HepG2 (cell line): ENCODE results near the gene LSM8. TPM values are rescaled to one million over a fixed set of nuclear protein-coding genes. Genes with fewer than 3 reads are reported as not detected.

Source experiments
- ATAC-seq: fragments of 200-7000 bp; cut with Tn5 transposase; 3 replicates; pipeline ENCODE4 v1.9.1; 2020; ENCODE audit warnings: mild to moderate bottlenecking, moderate library complexity
- BruUV-seq: library from RNA; stranded (reverse); fragments of 400-500 nt; replicated peaks from 2 replicates; lab custom pipeline; 2021; lab: Mats Ljungman, UMichigan
- CTCF ChIA-PET: fragments of 300-600 bp; formaldehyde crosslinking; extraction: SDS; loops from one replicate; lab custom pipeline; 2021; ENCODE audit warnings: low total read pairs, inconsistent platforms, low intra/inter-chr PET ratio; lab: Yijun Ruan, JAX
- POLR2A ChIA-PET: fragments of 350-600 bp; sonication (Branson Sonifier 250); formaldehyde crosslinking; loops from one replicate; lab custom pipeline; 2020; ENCODE audit warnings: antibody characterized with exemption, inconsistent platforms; lab: Yijun Ruan, JAX
- DNase-seq: peaks from one replicate; pipeline ENCODE4 v3.0.0-alpha.2; 2015; ENCODE audit warnings: low spot score
- FAIRE-seq: peaks from 3 replicates; lab custom pipeline; 2011; peaks lifted over from hg19 to GRCh38; lab: Jason Lieb, UNC
- H2AFZ ChIP-seq: one replicate; pipeline ENCODE4 v1.6.1; 2011; ENCODE audit warnings: low read length, inconsistent platforms
- H3K27ac ChIP-seq: fragments of 300-600 bp; 3 replicates; pipeline ENCODE4 v1.8.0; 2011; ENCODE audit warnings: mixed run types, mild to moderate bottlenecking, mixed read lengths, low read length, inconsistent platforms; ENCODE audit not compliant: insufficient read depth; ENCODE audit errors: extremely low read length
- H3K27me3 ChIP-seq, 2 experiments: fragments of 200-600 bp in 1 of 2; 2 replicates in 1 of 2; 3 replicates in 1 of 2; pipeline versions ENCODE4 v1.6.0 to v1.8.0; 2011; ENCODE audit warnings: low read length in 2 of 2, mild to moderate bottlenecking in 2 of 2, moderate library complexity in 2 of 2, inconsistent platforms in 1 of 2; ENCODE audit not compliant: insufficient read depth in 2 of 2, control insufficient read depth in 1 of 2
- H3K36me3 ChIP-seq, 2 experiments: fragments of 200-600 bp in 1 of 2; replicated peaks in 1 of 2; 2 replicates in 1 of 2; 3 replicates in 1 of 2; pipeline versions ENCODE4 v1.5.1 to v1.8.0; 2011; ENCODE audit warnings: low read length in 2 of 2, inconsistent platforms in 1 of 2; ENCODE audit not compliant: insufficient read depth in 2 of 2, control insufficient read depth in 1 of 2
- H3K4me1 ChIP-seq: 2 replicates; pipeline ENCODE4 v1.5.1; 2012; ENCODE audit warnings: low read length, inconsistent platforms; ENCODE audit not compliant: insufficient read depth
- H3K4me2 ChIP-seq: 2 replicates; pipeline ENCODE4 v1.6.0; 2011; ENCODE audit warnings: low read depth, low read length, inconsistent platforms
- H3K4me3 ChIP-seq, 3 experiments: fragments of 200-600 bp in 1 of 3; sonication (generic), shearing (Covaris generic) in 1 of 3; replicated peaks in 1 of 3; 2 replicates each; pipeline ENCODE4 v1.5.1; 2011 to 2016; ENCODE audit warnings: low read length in 3 of 3, inconsistent platforms in 2 of 3, low read depth in 2 of 3, mild to moderate bottlenecking in 2 of 3, control low read depth in 1 of 3, mixed read lengths in 1 of 3; ENCODE audit not compliant: insufficient read depth in 1 of 3
- H3K79me2 ChIP-seq: one replicate; pipeline ENCODE4 v1.6.1; 2011; ENCODE audit warnings: low read length, inconsistent platforms; ENCODE audit not compliant: insufficient read depth
- H3K9ac ChIP-seq: 2 replicates; pipeline ENCODE4 v1.6.0; 2011; ENCODE audit warnings: mild to moderate bottlenecking, low read depth, low read length, inconsistent platforms; ENCODE audit not compliant: insufficient read depth
- H3K9me3 ChIP-seq: 2 replicates; pipeline ENCODE4 v1.5.1; 2012; ENCODE audit warnings: mild to moderate bottlenecking, low read length
- H4K20me1 ChIP-seq: 2 replicates; pipeline ENCODE4 v1.6.0; 2011; ENCODE audit warnings: inconsistent platforms, mild to moderate bottlenecking, low read length, moderate library complexity; ENCODE audit not compliant: insufficient read depth
- ARNT ChIP-seq: fragments of 450-650 bp; IDR thresholded peaks from 2 replicates; pipeline ENCODE4 v1.6.1; 2017
- CTCF ChIP-seq: sonication (generic); formaldehyde crosslinking; IDR thresholded peaks from 2 replicates; pipeline ENCODE4 v1.5.0; 2020; ENCODE audit warnings: mild to moderate bottlenecking, missing genetic modification reagents, moderate library complexity
- PITX1 ChIP-seq: sonication (generic); formaldehyde crosslinking; IDR thresholded peaks from 2 replicates; pipeline ENCODE4 v1.5.1; 2020; ENCODE audit warnings: mild to moderate bottlenecking, missing genetic modification reagents
- POLR2A ChIP-seq, 2 experiments: IDR thresholded peaks; 2 replicates each; pipeline ENCODE4 v1.6.1; 2011; ENCODE audit warnings: low read depth in 2 of 2, low read length in 2 of 2, mild to moderate bottlenecking in 1 of 2, moderate library complexity in 1 of 2; ENCODE audit not compliant: insufficient read depth in 1 of 2
- SMC3 ChIP-seq: IDR thresholded peaks from 2 replicates; pipeline ENCODE4 v1.6.1; 2011; ENCODE audit warnings: low read length, improper control_type of control experiment
- STAG1 ChIP-seq: sonication (generic); formaldehyde crosslinking; IDR thresholded peaks from 2 replicates; pipeline ENCODE4 v1.4.0; 2020; ENCODE audit warnings: missing genetic modification reagents
- ZFP36 ChIP-seq: fragments of 150-350 bp; IDR thresholded peaks from 2 replicates; pipeline ENCODE4 v1.6.1; 2018; ENCODE audit warnings: borderline replicate concordance, low read length, low read depth; ENCODE audit not compliant: partially characterized antibody
- ZNF841 ChIP-seq: sonication (generic); formaldehyde crosslinking; IDR thresholded peaks from 2 replicates; pipeline ENCODE4 v1.8.1; 2023; ENCODE audit warnings: missing genetic modification reagents, borderline replicate concordance
- whole genome bisulfite sequencing: methylation state at CpG from one replicate; pipeline ENCODE4 v1.1.6; 2017; ENCODE audit warnings: low lambda C conversion rate; 5-methylcytosine and 5-hydroxymethylcytosine counted together
- in situ Hi-C: cut with HindIII; loops from 2 replicates; pipeline ENCODE4 v1.10.0; 2017; ENCODE audit warnings: low pct_unique_long_range_greater_than_20kb; ENCODE audit not compliant: extremely low pct_ligation_motif_present
- intact Hi-C: fragments of 100-400 bp; cut with micrococcal nuclease; formaldehyde crosslinking; loops from one replicate; pipeline ENCODE4 v1.10.0; 2022; ENCODE audit not compliant: unreplicated experiment
- polyA plus RNA-seq, 8 experiments: library from polyadenylated mRNA; depleted of rRNA in 3 of 8; stranded (reverse) in 7 of 8; unstranded in 1 of 8; fragments of >200 nt; fragmentation: Illumina TruSeq in 4 of 8; extraction: Trizol in 4 of 8; gene quantifications; 2 replicates each; pipeline versions ENCODE4 v1.2.1 to v1.2.3, GENCODE V29; 2011 to 2016; ENCODE audit warnings: low read depth in 4 of 8, missing spikeins in 1 of 8, mixed read lengths in 1 of 8; ENCODE audit not compliant: insufficient read depth in 1 of 8
- total RNA-seq, 5 experiments: library from RNA; depleted of rRNA; stranded (reverse); fragments of >200 nt; fragmentation: Illumina TruSeq; extraction: Trizol; gene quantifications; 2 replicates each; pipeline ENCODE4 v1.2.3, GENCODE V29; 2016; ENCODE audit warnings: low read depth in 1 of 5

LSM8 gene
- total and polyA plus RNA-seq, 2 of the 13 experiments (the other 11 are each of a cell fraction or from before 2014, with no cell fraction given) = 44.3 to 67.3 TPM

- no TSS peak for BruUV-seq
- Histone ChIP-seq H3K36me3 (no peaks in the 10 kb centered on the region), H3K79me2 (no peaks in the 10 kb centered on the region), H3K4me1 (no peaks in the 10 kb centered on the region), H3K27ac (no peak overlapping the region), H3K4me2 (no peak overlapping the region), H3K27me3 (no peaks in the 10 kb centered on the region; a peak in 1 of 5 replicates), H3K4me3 (no peak overlapping the region), H2AFZ (no peak overlapping the region), H3K9me3 (peaks cover 18% of the 10 kb centered on the region), H4K20me1 (no peaks in the 10 kb centered on the region), H3K9ac (no peak overlapping the region)
- in situ Hi-C loops (no loop called here), intact Hi-C loops (loop anchor here (1.0 kb wide), 1 partner anchor 403 kb away; no protein-coding TSS in a partner anchor)
- DNase-seq (peak; percentile 23), FAIRE-seq (no peak), ATAC-seq (no peak)
- WGBS = 5% methylated on average over 4 of the region's 4 CpGs
- TF ChIP-seq POLR2A (IDR thresholded peaks at IDR 0.05; ENCODE audit: insufficient read depth in 1 of 2, low read depth in 2 of 2, low read length in 2 of 2) (no peak), SMC3 (peak; percentile 39; the same call in 1 of the 2 replicates), STAG1 (peak; percentile 68), CTCF (CRISPR knock-in tag) (peak; percentile 61), ARNT (no peak)
- ChIA-PET CTCF (interaction anchor here (0.7 kb wide), 1 partner anchor 403 kb away, joined by 4 read pairs; no protein-coding TSS in a partner anchor), POLR2A (no interaction called here)
Observed at GRCh38 chr7:118153551-118154177, 30.3 kb upstream of the LSM8 start.

DNA sequence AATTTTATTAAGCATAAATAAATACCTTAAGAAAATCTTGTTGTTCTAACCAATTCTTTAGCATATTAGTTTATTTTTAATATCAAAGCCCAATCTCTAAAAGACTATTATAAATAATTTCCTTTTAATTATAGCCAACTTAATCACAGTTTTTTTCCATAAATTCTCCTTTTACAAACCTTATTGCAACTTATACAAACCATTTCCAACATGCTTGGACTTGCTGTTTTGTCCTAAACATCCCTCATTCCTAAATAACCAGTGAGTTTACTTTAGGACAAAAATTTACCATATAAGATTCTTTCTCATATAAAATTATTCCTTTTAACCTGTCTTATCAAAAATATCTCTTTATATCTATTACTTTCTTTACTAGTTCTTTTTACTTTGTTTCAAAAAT is 25.2 kb upstream of the LSM8 start:
- Histone ChIP-seq H3K4me2 (no peak overlapping the region), H3K4me3 (no peak overlapping the region), H3K9me3 (peaks cover 28% of the 10 kb centered on the region), H3K9ac (no peak overlapping the region), H3K27me3 (no peaks in the 10 kb centered on the region; a peak in 1 of 5 replicates), H3K27ac (no peak overlapping the region), H3K36me3 (no peaks in the 10 kb centered on the region), H2AFZ (no peak overlapping the region), H3K79me2 (no peaks in the 10 kb centered on the region), H3K4me1 (no peaks in the 10 kb centered on the region), H4K20me1 (no peaks in the 10 kb centered on the region)
- ChIA-PET CTCF (no interaction called here), POLR2A (no interaction called here)
- in situ Hi-C loops = no loop called here
- DNase-seq (no peak), FAIRE-seq (no peak), ATAC-seq (no peak)
- BruUV-seq = no TSS peak
- TF ChIP-seq PITX1 (CRISPR knock-in tag) (no peak), ZFP36 (peak; percentile 57), ZNF841 (CRISPR knock-in tag) (no peak)
- intact Hi-C loops = no loop called here
